ENCODE results near the gene CFAP251.

CFAP251 gene

GRCh38 chr12:122006186-122006926 is 88.0 kb downstream of the CFAP251 start:
- DNase-seq: no peak

DNA sequence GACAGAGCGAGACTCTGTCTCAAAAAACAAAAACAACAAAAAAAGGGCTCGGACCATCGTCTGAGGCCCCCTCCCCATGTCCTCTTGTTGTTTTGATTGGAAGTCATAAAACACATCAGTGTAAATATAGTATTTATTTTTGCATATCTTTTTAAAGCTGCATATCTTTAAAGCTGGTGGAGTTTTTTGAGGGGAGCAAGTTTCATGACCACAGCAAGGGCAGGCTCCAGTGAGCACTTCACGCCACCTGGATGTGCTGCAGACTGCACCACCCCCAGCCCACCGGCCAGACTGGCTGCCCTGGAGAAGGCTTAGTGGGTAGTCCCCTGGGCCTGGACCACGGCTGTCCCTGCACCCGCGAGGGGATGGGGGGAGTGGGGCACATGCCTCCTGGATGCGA is 91.3 kb downstream of the CFAP251 start:
- DNase-seq: no peak

DNA sequence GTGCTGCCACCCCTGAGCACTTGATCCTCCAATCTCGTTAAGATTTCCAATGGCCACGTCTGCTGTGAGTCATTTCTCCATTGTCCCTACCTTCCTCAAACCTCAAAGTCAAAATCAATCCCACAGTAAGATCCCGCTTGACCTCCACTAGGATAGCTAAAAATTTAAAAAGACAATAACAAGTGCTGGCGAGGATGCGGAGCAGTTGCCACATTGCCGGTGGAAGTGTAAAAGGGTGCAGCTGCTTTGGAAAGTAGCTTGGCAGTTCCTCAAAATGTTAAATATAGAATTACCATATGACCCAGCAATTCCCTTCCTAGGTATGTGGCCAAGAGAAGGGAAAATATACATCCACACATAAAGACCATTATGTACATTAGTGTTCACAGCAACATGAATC is 93.8 kb downstream of the CFAP251 start:
- DNase-seq: no peak

DNA sequence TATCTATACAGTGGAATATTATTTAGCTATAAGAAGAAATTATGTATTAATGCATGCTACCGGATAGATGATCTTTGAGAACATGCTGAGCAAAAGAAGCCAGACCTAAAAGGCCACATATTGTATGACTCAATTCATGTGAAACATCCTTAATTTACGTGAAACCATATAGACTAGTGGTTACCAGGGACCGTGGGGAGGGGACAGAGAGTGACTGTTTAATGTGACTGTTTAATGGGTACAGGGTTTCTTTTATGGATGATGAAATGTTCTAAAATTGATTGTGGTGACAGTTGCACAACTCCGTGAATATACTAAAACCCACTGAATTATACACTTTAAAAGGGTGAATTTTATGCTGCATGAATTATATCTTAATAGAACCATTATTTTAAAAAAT is 94.7 kb downstream of the CFAP251 start:
- DNase-seq: no peak

GRCh38 chr12:122013791-122014590 is 95.6 kb downstream of the CFAP251 start:
- no peak for DNase-seq

GRCh38 chr12:122014781-122015180 is 96.4 kb downstream of the CFAP251 start:
- DNase-seq: no peak

DNA sequence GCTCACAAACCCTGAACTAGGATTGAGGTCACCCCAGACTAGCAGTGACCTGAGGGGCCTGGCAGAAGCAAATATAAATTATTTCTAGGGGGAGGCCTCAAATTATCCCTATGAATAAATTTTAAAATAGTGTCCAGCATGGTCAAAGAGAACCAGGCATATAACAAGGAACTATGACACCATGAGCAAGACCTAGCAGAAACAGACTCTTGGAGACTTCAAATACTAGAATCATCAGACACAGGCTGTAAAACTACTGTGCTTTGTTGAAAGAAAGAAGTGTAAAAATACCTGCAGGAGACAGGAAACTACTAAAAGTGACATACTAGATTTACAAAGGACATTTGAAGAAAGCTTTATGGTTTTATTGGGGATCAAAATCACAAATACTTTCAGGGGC is 100.1 kb downstream of the CFAP251 start:
- DNase-seq: no peak

DNA sequence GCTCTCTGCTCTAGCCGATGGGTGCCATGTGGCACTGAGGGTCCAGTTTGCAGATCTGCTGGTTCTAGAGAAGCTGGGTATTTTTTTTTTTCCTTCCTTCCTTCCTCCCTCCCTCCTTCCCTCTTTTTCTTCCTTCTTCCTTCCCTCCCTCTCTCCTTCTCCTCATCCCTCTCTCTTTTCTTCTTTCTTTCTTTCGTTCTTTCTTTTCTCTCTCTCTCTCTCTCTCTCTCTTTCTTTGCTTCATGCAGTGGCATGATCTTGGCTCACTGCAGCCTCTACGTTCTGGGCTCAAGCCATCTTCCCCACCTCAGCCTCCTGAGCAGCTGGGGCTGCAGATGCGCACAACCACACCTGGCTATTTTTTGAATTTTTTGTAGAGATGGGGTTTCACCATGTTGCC is 100.5 kb downstream of the CFAP251 start:
- DNase-seq: no peak

DNA sequence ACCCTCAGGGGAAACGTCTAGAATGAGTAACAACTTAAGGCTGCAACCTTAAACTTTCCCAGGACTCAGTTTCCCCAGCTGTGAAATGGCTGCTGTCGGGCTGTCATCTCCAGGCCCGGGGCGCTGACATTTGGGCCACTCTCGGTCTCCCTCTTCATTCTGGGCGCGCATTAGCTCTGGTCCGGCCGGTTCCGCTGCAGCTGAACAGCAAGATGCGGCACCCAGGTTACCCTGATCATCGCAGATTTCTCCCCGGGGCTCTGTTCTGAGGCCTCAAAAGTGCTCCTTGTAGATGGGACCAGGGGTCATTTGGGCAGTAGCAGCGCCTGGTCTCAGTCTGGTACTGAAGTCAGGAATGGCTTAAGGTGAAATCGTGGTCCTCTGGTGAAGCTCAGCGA is 102.4 kb downstream of the CFAP251 start:
- DNase-seq: no peak

GRCh38 chr12:122021193-122021821 is 102.9 kb downstream of the CFAP251 start:
- DNase-seq: no peak

- DNase-seq: no peak
Observed at GRCh38 chr12:122021822-122022392, 103.5 kb downstream of the CFAP251 start, which contains the start of gene BCL7A. Gene BCL7A (plus strand): TSS chr12:122021884. CDS start chr12:122022092, 208 bp downstream.

DNA sequence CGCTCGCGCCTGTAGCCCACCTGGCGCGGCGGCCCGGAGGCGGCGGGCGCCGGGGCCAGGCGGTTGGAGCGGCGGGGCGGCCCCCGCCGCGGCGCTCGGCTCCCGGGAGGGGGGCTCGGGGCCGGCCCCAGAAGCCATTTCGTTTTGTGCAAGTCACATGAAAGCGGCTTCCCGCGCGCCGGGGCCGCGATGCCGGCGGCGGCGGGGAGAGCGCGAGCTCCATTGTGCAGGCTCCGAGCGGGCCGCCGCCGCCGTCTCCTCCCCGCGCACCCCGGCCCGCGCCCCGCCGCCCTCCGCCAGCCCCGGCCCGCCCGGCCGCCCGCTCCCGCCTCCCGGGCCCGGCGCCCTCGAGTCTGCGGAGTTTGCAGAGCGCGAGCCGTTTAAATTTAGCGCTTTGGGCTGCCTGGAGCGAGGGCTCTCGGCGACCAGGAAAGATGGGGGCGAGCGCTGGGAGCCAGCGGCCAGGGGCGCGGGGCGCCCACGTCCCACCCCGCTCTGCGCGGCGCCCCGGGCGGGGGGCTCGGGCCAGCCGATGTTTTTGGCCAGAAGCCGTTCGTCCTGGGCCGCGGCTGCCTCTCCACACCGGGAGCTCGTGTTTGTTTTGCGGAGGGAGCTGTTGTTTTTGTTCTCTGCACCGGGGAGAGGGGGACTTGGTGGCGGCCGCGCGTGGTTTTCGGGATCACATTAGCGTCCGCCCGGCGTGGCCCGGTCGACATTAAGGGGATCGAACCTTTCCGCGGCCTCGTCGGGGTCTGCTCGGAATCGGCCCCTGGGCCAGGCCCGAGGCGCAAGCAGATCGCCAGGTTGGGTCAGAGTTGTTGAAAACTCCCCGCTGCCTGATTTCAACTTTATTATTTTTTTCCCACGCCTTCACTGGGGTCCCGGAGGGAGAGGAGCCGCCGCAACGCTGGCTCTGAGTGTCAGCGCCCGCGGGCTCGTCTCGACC is 104.3 kb downstream of the CFAP251 start:
- DNase-seq: no peak

- no peak for DNase-seq
Observed at GRCh38 chr12:122023339-122024131, 105.1 kb downstream of the CFAP251 start.

GRCh38 chr12:122024132-122024785 is 105.9 kb downstream of the CFAP251 start:
- DNase-seq: no peak

DNA sequence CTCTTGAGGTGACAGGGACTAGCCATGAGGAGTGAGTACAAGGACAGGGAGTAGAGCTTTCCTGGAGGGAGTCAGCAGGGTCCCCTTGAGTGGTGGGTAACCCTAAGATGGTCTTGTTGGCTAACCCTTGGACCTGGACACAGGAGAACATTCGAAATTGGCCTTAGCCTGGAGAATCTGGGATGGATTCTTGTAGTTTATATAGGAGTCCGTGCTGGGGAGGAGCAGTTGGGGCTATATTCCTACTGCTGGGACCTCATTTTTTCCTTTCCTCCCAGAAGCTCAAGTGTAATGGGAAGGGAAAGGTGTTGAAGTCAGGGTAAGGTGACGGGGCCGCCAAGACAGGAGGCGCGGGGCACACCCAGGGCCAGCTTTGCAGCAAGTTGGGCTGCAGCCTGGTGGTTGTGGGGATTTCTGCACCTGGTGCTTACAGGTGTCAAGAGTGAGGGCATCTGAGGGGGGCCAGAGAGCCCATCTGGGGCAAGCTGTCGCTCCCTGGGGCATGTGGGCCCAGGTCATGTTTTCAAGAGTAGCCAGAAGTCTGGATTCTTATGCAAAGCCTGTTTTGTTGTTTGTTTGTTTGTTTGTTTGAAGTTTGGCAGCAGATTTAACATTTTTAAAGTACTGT is 108.4 kb downstream of the CFAP251 start:
- DNase-seq: no peak

GRCh38 chr12:122028165-122028904 is 109.9 kb downstream of the CFAP251 start:
- DNase-seq: no peak

DNA sequence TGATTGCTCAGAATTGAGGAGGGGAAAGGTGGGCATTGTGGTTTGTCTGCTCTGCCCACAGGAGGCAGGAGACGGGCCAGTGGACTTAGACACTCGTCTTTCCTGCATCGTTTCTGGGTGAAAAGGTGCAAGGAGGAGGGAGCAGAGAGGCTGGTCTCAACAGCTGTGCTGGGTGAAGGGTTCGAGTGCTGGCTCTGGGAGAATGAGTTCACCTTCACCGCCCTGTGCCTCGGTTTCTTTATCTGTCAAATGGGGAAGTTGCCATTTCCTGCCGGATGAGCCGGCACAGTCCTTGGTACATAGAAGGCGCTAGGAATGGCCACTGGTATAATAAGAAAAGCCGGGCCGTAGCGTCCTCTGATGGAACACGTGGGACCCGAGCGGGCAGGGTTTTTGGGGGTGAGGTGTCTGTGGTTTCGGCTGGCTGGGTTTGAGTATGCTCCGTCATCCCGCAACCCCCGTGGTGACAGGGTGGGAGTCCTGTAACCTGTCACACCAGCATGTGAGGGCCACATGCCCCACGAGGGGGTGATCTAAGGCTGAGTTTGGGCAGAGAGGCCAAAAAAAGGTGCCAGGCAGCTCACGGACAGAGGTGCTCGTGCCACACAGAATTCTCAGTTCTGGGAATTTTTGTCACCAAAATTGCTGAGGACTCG is 110.6 kb downstream of the CFAP251 start:
- no peak for DNase-seq

- no peak for DNase-seq
Observed at GRCh38 chr12:122029620-122030423, 111.4 kb downstream of the CFAP251 start.
